ENCODE data around the gene FAM83D. TPM values are rescaled to one million over a fixed set of nuclear protein-coding genes. Genes with fewer than 3 reads are reported as not detected.

The FAM83D gene
- polyA plus RNA-seq, 1 donor: 20.0 TPM

DNA sequence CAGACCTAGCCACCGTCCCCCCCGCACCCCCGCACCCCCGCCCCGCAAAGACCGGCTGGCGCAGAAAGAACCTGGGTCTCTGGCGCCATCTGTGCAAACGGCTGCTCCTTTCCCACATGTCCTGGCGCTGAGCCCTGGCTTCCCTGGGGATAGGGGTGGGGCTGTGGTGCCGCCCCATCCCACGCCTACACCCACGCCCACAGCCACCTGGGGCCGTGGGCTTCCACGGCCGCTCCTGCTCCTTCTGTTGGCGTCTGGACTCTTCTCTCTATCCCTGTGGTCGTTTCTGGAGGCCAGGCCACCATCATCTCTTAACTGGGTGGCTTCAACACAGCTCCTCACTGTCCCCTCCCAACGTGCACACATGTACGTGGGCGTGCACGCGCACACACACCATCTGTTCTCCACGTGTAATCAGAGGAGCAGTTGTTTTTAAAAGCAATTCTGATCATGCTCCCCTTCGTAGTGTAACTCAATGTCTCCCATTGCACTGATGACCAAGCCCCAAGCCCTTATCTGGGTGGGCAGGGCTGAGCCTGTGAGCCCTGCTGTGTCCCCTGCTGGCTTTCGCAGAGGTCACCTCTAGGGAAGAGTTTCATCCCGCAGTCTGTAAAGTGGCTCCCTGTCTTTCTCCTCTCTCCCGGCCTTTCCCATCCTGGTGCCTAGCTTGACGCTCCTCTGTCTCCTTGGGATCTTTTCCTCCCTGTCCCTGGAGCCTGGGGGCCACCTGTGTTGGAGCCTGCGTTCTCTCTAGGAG, 31.9 kb upstream of the FAM83D start:
- no peak for DNase-seq

- no peak for DNase-seq
Observed at GRCh38 chr20:38895098-38895949, 30.9 kb upstream of the FAM83D start.

GRCh38 chr20:38896009-38896594, 30.1 kb upstream of the FAM83D start:
- DNase-seq: no peak

- DNase-seq: no peak
Observed at GRCh38 chr20:38897267-38897666, 28.9 kb upstream of the FAM83D start.

DNA sequence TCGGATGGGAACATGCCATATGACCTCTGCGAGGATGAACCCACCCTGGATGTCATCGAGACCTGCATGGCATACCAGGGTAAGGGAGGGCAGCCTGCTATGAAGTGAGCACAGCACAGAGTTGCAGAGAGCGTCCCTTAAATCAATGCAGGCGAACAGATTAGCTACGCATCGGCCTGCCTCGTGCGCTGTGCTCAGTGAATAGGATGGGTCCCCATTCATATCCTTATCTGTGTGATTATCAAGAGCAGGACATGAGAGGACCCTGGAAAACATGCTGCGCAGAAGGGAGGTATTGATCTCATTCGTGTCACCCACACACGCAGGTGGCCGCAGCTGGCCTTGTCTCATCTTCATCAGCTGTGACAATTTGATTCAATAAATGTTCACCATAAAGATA, 25.6 kb upstream of the FAM83D start:
- DNase-seq: no peak

DNA sequence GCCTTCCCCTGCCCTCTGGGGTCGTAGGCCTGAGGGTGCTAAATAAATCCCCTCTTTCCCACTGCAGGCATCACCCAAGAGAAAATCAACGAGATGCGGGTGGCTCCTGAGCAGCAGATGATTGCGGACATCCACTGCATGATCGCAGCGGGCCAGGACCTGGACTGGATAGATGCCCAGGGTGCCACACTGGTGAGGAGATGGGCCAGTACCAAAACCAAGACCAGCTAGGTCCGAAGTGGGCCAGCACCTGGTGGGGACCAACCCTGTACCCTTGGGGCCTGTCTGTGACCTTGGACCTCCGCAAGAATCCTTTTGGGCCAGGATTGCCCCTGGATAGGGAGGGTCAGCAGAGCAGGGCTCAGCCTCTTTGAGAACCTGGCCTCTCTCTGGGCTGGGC, 23.6 kb upstream of the FAM83D start:
- no peak for DNase-seq

- DNase-seq: no peak
Observed at GRCh38 chr20:38903335-38903734, 22.9 kb upstream of the FAM83D start.

GRCh38 chr20:38905375-38905774, 20.8 kb upstream of the FAM83D start:
- DNase-seq: no peak

DNA sequence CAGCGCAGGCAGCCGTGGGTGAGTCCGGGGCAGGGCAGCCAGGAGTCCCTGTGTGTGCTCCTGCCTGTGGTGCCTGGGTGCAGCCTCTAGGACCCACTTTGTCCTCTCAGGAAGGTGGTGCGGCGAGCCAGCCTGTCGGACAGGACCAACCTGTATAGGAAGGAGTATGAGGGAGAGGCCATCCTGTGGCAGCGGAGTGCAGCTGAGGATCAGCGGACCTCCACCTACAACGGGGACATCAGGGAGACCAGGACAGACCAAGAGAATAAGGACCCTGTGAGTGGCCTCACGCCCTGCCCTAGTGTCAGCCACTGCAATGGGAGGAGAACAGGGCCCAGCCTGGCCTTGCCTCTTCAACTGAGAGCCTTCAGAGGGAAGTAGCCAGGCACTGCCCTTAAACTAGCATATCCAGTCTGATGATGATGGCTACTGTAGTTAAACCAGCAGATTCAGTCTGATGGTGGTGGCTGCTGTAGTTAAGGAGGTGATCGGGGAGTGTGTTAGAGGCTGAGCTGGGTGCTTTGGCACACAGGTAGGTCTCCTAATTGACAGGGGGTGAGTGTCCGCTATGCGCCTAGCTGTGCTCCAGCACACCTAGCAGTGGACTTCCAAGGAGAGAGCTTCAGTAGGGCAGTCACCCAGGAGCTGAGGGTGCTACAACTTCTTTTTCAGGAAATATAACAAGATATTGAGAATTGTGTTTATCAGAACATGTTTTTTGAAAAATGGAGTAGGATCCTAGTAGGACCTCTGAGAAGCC, 18.1 kb upstream of the FAM83D start:
- no peak for DNase-seq

- no peak for DNase-seq
Observed at GRCh38 chr20:38915355-38915754, 10.9 kb upstream of the FAM83D start.

- no peak for DNase-seq
Observed at GRCh38 chr20:38917657-38918056, 8.6 kb upstream of the FAM83D start.

DNA sequence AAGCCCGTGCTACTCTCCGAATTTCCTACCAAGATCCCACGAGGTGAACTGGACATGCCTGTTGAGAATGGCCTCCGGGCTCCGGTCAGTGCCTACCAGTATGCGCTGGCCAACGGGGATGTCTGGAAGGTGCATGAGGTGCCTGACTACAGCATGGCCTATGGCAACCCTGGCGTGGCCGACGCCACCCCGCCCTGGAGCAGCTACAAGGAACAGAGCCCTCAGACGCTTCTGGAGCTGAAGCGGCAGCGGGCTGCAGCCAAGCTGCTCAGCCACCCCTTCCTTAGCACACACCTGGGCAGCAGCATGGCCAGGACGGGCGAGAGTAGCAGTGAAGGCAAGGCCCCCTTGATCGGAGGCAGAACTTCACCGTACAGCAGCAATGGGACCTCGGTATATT, 8.0 kb upstream of the FAM83D start:
- no peak for DNase-seq

- DNase-seq: no peak
Observed at GRCh38 chr20:38919683-38920082, 6.5 kb upstream of the FAM83D start.

DNA sequence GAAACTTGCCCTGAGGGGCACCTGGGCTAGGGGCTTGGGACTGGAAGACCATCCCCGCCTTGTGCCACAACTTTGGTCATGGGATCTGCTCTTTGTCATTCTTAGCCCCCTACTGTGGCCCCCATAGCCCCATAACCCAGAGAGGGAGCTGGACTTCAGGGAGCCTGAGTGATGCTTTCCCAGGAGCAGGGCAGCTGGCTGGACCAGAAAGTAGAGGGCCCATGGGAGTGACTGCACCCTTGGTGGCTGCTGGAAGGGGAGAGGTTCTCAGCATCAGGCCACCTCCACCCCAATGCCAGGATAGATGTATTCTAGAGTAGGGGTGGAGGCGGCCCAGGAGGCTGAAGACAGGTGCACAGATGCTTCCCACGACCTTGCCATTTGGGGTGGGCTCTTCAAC, 5.8 kb upstream of the FAM83D start:
- DNase-seq: no peak

GRCh38 chr20:38920851-38921250, 5.4 kb upstream of the FAM83D start:
- no peak for DNase-seq

GRCh38 chr20:38924718-38925117, 1.5 kb upstream of the FAM83D start:
- no peak for DNase-seq

- DNase-seq: peak; percentile 4
Observed at GRCh38 chr20:38926934-38927616, 858 bp downstream of the FAM83D start.

GRCh38 chr20:38927902-38928578, 1.8 kb downstream of the FAM83D start:
- DNase-seq: no peak

GRCh38 chr20:38930242-38930569, 4.0 kb downstream of the FAM83D start:
- no peak for DNase-seq

- no peak for DNase-seq
Observed at GRCh38 chr20:38931984-38932383, 5.8 kb downstream of the FAM83D start.

- DNase-seq: no peak
Observed at GRCh38 chr20:38932457-38933120, 6.4 kb downstream of the FAM83D start.

Data from left kidney (tissue), 2 donors.